HepG2 (cell line): ENCODE data around the gene WNT10A.

Experiments used
- CBX5 ChIP-seq: sonication (generic); formaldehyde crosslinking; IDR thresholded peaks from 2 replicates; pipeline ENCODE4 v1.4.0; 2020; ENCODE audit warnings: missing genetic modification reagents, borderline replicate concordance
- CEBPB ChIP-seq: IDR thresholded peaks from 2 replicates; pipeline ENCODE4 v1.6.1; 2011; ENCODE audit warnings: low read depth, low read length, improper control_type of control experiment, borderline replicate concordance
- GMEB1 ChIP-seq: sonication (generic); formaldehyde crosslinking; IDR thresholded peaks from 2 replicates; pipeline ENCODE4 v1.5.1; 2020; ENCODE audit warnings: missing genetic modification reagents, mild to moderate bottlenecking, borderline replicate concordance
- HMG20B ChIP-seq: conservative IDR thresholded peaks from 2 replicates; pipeline ENCODE4 v1.6.1; 2016; ENCODE audit warnings: missing genetic modification reagents, missing compliant biosample characterization
- PHF20 ChIP-seq: sonication (generic); formaldehyde crosslinking; IDR thresholded peaks from 2 replicates; pipeline ENCODE4 v1.5.0; 2020; ENCODE audit warnings: mild to moderate bottlenecking, missing genetic modification reagents
- POLR2AphosphoS5 ChIP-seq: IDR thresholded peaks from 2 replicates; pipeline ENCODE4 v1.6.1; 2012; ENCODE audit warnings: low read depth, low read length
- RAD21 ChIP-seq: fragments of 450-650 bp; formaldehyde crosslinking; IDR thresholded peaks from 2 replicates; pipeline ENCODE4 v1.5.0; 2020; ENCODE audit warnings: mild to moderate bottlenecking
- SRSF9 ChIP-seq: fragments of 200-400 bp; formaldehyde crosslinking; IDR thresholded peaks from 2 replicates; pipeline ENCODE4 v1.6.1; 2018; ENCODE audit warnings: borderline replicate concordance, mild to moderate bottlenecking, low read depth, low read length; ENCODE audit not compliant: insufficient read depth, poor library complexity, severe bottlenecking
- TIGD3 ChIP-seq: sonication (generic); formaldehyde crosslinking; IDR thresholded peaks from 2 replicates; pipeline ENCODE4 v1.5.1; 2020; ENCODE audit warnings: mild to moderate bottlenecking, missing genetic modification reagents, borderline replicate concordance
- ZNF343 ChIP-seq: sonication (generic); formaldehyde crosslinking; IDR thresholded peaks from 2 replicates; pipeline ENCODE4 v1.4.0; 2020; ENCODE audit warnings: mild to moderate bottlenecking, missing genetic modification reagents
- ZNF816 ChIP-seq: sonication (generic); formaldehyde crosslinking; IDR thresholded peaks from 2 replicates; pipeline ENCODE4 v1.8.0; 2022; ENCODE audit warnings: missing genetic modification reagents, mild to moderate bottlenecking, borderline replicate concordance
- ZSCAN22 ChIP-seq: sonication (generic); formaldehyde crosslinking; IDR thresholded peaks from 2 replicates; pipeline ENCODE4 v1.4.0; 2020; ENCODE audit warnings: mild to moderate bottlenecking, missing genetic modification reagents

- TF ChIP-seq RAD21 (CRISPR knock-in tag) (no peak), PHF20 (CRISPR knock-in tag) (no peak), CEBPB (no peak), CBX5 (no peak), ZSCAN22 (CRISPR knock-in tag) (no peak), ZNF816 (CRISPR knock-in tag) (no peak), SRSF9 (no peak), ZNF343 (no peak), POLR2AphosphoS5 (no peak), HMG20B (CRISPR knock-in tag) (no peak), GMEB1 (CRISPR knock-in tag) (no peak), TIGD3 (CRISPR knock-in tag) (no peak)
These were observed 1.5 kb upstream of the WNT10A start for GRCh38 chr2:218878926-218879761.
